ENCODE measurements around the gene SEL1L. TPM values are rescaled to one million over a fixed set of nuclear protein-coding genes. Genes with fewer than 3 reads are reported as not detected.

The SEL1L gene
- total RNA-seq, 1 donor from 2014 or later, result 28.0 TPM

- Histone ChIP-seq H3F3A (ENCODE audit: low read depth) (no peaks in the 10 kb centered on the region), H3K4me1 (no peaks in the 10 kb centered on the region), H3K4me3 (no peak overlapping the region), H3K4me2 (no peak overlapping the region), H3K79me2 (ENCODE audit: low read depth) (no peaks in the 10 kb centered on the region), H3K9ac (no peak overlapping the region), H4K20me1 (ENCODE audit: low read depth) (no peaks in the 10 kb centered on the region), H3K36me3 (no peaks in the 10 kb centered on the region), H2AFZ (replicated peaks) (no peak overlapping the region), H3K9me3 (ENCODE audit: low read depth) (no peaks in the 10 kb centered on the region), H3K27me3 (no peaks in the 10 kb centered on the region), H3K27ac (no peak overlapping the region)
- no peak overlapping the region for H3K4me3 Mint-ChIP-seq
- DNase-seq (ENCODE audit: low spot score), result no peak
- H3K27me3 Mint-ChIP-seq (ENCODE audit: insufficient read depth, low read depth), result peaks cover under 1% of the 10 kb centered on the region
- no peaks in the 10 kb centered on the region for H3K36me3 Mint-ChIP-seq
- TF ChIP-seq EZH2 (IDR thresholded peaks at IDR 0.05) (no peak), EZH2phosphoT487 (IDR thresholded peaks at IDR 0.05) (no peak)
- TF ChIP-seq, protein P1, sequence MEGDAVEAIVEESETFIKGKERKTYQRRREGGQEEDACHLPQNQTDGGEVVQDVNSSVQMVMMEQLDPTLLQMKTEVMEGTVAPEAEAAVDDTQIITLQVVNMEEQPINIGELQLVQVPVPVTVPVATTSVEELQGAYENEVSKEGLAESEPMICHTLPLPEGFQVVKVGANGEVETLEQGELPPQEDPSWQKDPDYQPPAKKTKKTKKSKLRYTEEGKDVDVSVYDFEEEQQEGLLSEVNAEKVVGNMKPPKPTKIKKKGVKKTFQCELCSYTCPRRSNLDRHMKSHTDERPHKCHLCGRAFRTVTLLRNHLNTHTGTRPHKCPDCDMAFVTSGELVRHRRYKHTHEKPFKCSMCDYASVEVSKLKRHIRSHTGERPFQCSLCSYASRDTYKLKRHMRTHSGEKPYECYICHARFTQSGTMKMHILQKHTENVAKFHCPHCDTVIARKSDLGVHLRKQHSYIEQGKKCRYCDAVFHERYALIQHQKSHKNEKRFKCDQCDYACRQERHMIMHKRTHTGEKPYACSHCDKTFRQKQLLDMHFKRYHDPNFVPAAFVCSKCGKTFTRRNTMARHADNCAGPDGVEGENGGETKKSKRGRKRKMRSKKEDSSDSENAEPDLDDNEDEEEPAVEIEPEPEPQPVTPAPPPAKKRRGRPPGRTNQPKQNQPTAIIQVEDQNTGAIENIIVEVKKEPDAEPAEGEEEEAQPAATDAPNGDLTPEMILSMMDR (IDR thresholded peaks at IDR 0.05), result no peak
- H3K4me1 Mint-ChIP-seq, result peaks cover 5% of the 10 kb centered on the region
- no peaks in the 10 kb centered on the region for H3K9me3 Mint-ChIP-seq
- H3K27ac Mint-ChIP-seq, result no peak overlapping the region
Observed at GRCh38 chr14:81557146-81557545, 23.5 kb upstream of the SEL1L start.

DNA sequence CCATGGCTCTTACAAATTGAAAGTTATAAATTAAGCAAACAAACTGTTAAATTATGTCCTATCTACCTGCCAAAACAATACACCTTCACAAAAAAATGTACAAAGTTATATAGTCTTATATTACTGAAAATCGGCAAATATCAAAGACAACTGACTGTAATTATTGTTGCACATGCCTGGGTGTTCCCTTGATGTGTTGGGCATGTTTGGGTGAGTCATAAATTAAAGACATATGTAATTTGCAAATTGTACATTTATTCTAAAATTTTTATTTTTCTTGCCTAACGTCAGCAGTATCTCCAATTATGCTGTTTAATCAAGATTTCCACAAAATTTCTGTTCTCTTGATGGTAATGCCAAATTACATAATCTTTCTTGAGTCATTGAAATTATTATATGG is 22.0 kb upstream of the SEL1L start:
- no peaks in the 10 kb centered on the region for H3K9me3 Mint-ChIP-seq
- no peaks in the 10 kb centered on the region for H3K4me1 ChIP-seq
- H3F3A ChIP-seq (ENCODE audit: low read depth), result no peaks in the 10 kb centered on the region
- no peak overlapping the region for H2AFZ ChIP-seq (replicated peaks)
- H3K4me3 Mint-ChIP-seq, result no peak overlapping the region
- no peak for DNase-seq (ENCODE audit: low spot score)
- no peaks in the 10 kb centered on the region for H4K20me1 ChIP-seq (ENCODE audit: low read depth)
- no peaks in the 10 kb centered on the region for H3K27me3 ChIP-seq
- no peak overlapping the region for H3K27ac ChIP-seq
- no peaks in the 10 kb centered on the region for H3K79me2 ChIP-seq (ENCODE audit: low read depth)
- no peaks in the 10 kb centered on the region for H3K36me3 Mint-ChIP-seq
- no peak overlapping the region for H3K27ac Mint-ChIP-seq
- peaks cover 3% of the 10 kb centered on the region for H3K27me3 Mint-ChIP-seq (ENCODE audit: insufficient read depth, low read depth)
- no peaks in the 10 kb centered on the region for H3K36me3 ChIP-seq
- H3K9me3 ChIP-seq (ENCODE audit: low read depth), result no peaks in the 10 kb centered on the region
- H3K4me3 ChIP-seq, result no peak overlapping the region
- no peaks in the 10 kb centered on the region for H3K4me1 Mint-ChIP-seq
- no peak overlapping the region for H3K9ac ChIP-seq
- H3K4me2 ChIP-seq, result no peak overlapping the region
- no peak for TF ChIP-seq EZH2 (IDR thresholded peaks at IDR 0.05)
- no peak for TF ChIP-seq EZH2phosphoT487 (IDR thresholded peaks at IDR 0.05)
- TF ChIP-seq, protein P1 (IDR thresholded peaks at IDR 0.05), result no peak

GRCh38 chr14:81555051-81555450 is 21.4 kb upstream of the SEL1L start:
- Histone ChIP-seq H3K4me3 (no peak overlapping the region), H3K36me3 (no peaks in the 10 kb centered on the region), H3K9ac (no peak overlapping the region), H3K9me3 (ENCODE audit: low read depth) (no peaks in the 10 kb centered on the region), H3K4me2 (no peak overlapping the region), H3K4me1 (no peaks in the 10 kb centered on the region), H3K27me3 (no peaks in the 10 kb centered on the region), H3K79me2 (ENCODE audit: low read depth) (no peaks in the 10 kb centered on the region), H4K20me1 (ENCODE audit: low read depth) (no peaks in the 10 kb centered on the region), H3F3A (ENCODE audit: low read depth) (no peaks in the 10 kb centered on the region), H2AFZ (replicated peaks) (no peak overlapping the region), H3K27ac (no peak overlapping the region)
- no peak for DNase-seq (ENCODE audit: low spot score)
- Mint-ChIP-seq H3K27ac (no peak overlapping the region), H3K36me3 (no peaks in the 10 kb centered on the region), H3K4me1 (no peaks in the 10 kb centered on the region), H3K9me3 (no peaks in the 10 kb centered on the region), H3K27me3 (ENCODE audit: insufficient read depth, low read depth) (peaks cover 3% of the 10 kb centered on the region), H3K4me3 (no peak overlapping the region)
- TF ChIP-seq, protein P1 (IDR thresholded peaks at IDR 0.05), result no peak
- TF ChIP-seq EZH2 (IDR thresholded peaks at IDR 0.05) (no peak), EZH2phosphoT487 (IDR thresholded peaks at IDR 0.05) (no peak)

All from neural progenitor cell (in vitro differentiated cells).